ENCODE results near the gene GCFC2. TPM values are rescaled to one million over a fixed set of nuclear protein-coding genes. Genes with fewer than 3 reads are reported as not detected.

The GCFC2 gene
- total and polyA plus RNA-seq, 9 of the 15 experiments (the other 6 are each of a cell fraction or from before 2014, with no cell fraction given), result 10.5 to 40.6 (median 23.0) TPM

- no peak for TF ChIP-seq PPARD (CRISPR knock-in tag; IDR thresholded peaks at IDR 0.05)
- TF ChIP-seq ZNF165 (CRISPR knock-in tag; IDR thresholded peaks at IDR 0.05; ENCODE audit: borderline replicate concordance), result no peak
- TF ChIP-seq TFAP4 (CRISPR knock-in tag; IDR thresholded peaks at IDR 0.05; ENCODE audit: borderline replicate concordance), result peak; percentile 26; the same call in 1 of the 2 replicates
- TF ChIP-seq NCOA2 (IDR thresholded peaks at IDR 0.05; ENCODE audit: partially characterized antibody in 2 of 2), result no peak
- no peak for TF ChIP-seq MYNN (IDR thresholded peaks at IDR 0.05)
- no peak for TF ChIP-seq MYNN (CRISPR knock-in tag; IDR thresholded peaks at IDR 0.05)
- TF ChIP-seq ZKSCAN1 (IDR thresholded peaks at IDR 0.05; ENCODE audit: low read depth, low read length), result no peak
- no peak for TF ChIP-seq CBFA2T3 (IDR thresholded peaks at IDR 0.05)
- no peak for TF ChIP-seq DMBX1 (CRISPR knock-in tag; IDR thresholded peaks at IDR 0.05; ENCODE audit: borderline replicate concordance)
- no peak for TF ChIP-seq CBFB (CRISPR knock-in tag; IDR thresholded peaks at IDR 0.05)
- TF ChIP-seq ETV6 (IDR thresholded peaks at IDR 0.05; ENCODE audit: borderline replicate concordance in 1 of 2, low read depth in 2 of 2, low read length in 1 of 2), result no peak
- TF ChIP-seq ETV6 (CRISPR knock-in tag; IDR thresholded peaks at IDR 0.05; ENCODE audit: borderline replicate concordance), result no peak
- TF ChIP-seq MNT (conservative IDR thresholded peaks at IDR 0.05), result peak; percentile 20 to 48; a peak in 2 of 4 replicates
- no peak for TF ChIP-seq MXI1 (IDR thresholded peaks at IDR 0.05; ENCODE audit: low read depth, low read length)
- no peak for TF ChIP-seq SIRT6 (IDR thresholded peaks at IDR 0.05; ENCODE audit: low read depth, low read length)
- TF ChIP-seq CC2D1A (IDR thresholded peaks at IDR 0.05), result peak; percentile 44; the same call in 1 of the 2 replicates
- TF ChIP-seq NRF1 (conservative IDR thresholded peaks at IDR 0.05 in 1 of 2, IDR thresholded peaks at IDR 0.05 in 1 of 2), result no peak
- 0 out of 2 replicates have a peak, but pooled peaks have one; percentile 28 for TF ChIP-seq CREM (IDR thresholded peaks at IDR 0.05; ENCODE audit: low read depth)
- peak; percentile 51; the same call in 1 of the 2 replicates for TF ChIP-seq KLF16 (IDR thresholded peaks at IDR 0.05)
- TF ChIP-seq TRIM28 (IDR thresholded peaks at IDR 0.05), result no peak
- TF ChIP-seq STAG1 (CRISPR knock-in tag; IDR thresholded peaks at IDR 0.05; ENCODE audit: borderline replicate concordance), result peak; percentile 57; the same call in 1 of the 2 replicates
- TF ChIP-seq ZNF224 (CRISPR knock-in tag; IDR thresholded peaks at IDR 0.05), result no peak
These were observed 70.0 kb downstream of the GCFC2 start (continued) for GRCh38 chr2:75640621-75641121.

Data from K562 (cell line).